Stimulated activated CD4-positive, alpha-beta T cell treated with anti-CD3 and anti-CD28 coated beads, TNF-alpha, amount 100 ng/mL, for 24 hours (primary cell): ENCODE results near the gene ANKRD52.
A peak's percentile ranks its signal among the peaks of the same experiment; 100 is the strongest.
"Not testable (repeated sequence)": the region's sequence is repeated elsewhere in the genome, so short reads cannot be mapped to it uniquely, and the experiment has no call there.

Experiments
- DNase-seq, 3 experiments: peaks; one replicate each; pipeline ENCODE4 v3.0.0-alpha.2; 2020; ENCODE audit warnings: low read depth in 3 of 3

The ANKRD52 gene

DNA sequence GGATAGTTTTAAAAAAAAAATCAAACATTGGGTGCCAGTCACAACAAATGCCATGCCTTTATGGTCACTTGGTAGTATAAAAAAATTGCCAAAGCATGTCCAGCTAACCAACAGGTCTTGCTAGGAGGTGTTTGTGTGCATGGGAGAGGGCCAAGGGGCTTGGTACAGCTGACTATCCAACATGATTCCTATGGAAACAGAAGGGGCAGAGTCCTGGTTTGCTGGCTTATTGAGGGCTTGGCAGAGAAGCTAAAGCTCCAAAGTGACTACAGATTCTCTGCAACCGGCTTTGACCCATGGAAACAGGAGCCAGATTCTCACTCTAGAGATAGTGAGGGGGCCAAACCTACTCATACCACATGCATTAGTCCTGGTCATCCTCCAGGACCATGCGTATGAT is 14.3 kb upstream of the ANKRD52 start:
- not testable (repeated sequence) for DNase-seq

DNA sequence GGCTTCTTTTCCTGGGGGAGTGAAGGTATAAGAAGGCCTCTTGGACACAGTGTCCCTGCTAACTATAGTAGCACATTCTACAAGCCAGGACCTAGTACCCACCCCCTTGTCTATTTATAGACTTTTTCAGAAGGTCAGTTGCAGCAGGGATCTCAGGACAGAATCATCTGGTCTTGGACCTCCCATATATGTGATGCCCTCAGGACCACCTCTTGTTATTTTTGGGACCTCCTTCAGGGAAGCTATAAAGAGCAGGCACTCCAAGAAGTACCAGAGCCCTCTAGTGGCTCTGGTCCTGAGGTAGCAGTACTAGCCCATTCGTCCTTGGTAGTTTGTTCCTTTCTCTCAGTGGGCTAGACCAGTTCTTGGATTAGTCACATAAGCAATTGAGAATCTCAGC is 12.8 kb upstream of the ANKRD52 start:
- no peak for DNase-seq

DNA sequence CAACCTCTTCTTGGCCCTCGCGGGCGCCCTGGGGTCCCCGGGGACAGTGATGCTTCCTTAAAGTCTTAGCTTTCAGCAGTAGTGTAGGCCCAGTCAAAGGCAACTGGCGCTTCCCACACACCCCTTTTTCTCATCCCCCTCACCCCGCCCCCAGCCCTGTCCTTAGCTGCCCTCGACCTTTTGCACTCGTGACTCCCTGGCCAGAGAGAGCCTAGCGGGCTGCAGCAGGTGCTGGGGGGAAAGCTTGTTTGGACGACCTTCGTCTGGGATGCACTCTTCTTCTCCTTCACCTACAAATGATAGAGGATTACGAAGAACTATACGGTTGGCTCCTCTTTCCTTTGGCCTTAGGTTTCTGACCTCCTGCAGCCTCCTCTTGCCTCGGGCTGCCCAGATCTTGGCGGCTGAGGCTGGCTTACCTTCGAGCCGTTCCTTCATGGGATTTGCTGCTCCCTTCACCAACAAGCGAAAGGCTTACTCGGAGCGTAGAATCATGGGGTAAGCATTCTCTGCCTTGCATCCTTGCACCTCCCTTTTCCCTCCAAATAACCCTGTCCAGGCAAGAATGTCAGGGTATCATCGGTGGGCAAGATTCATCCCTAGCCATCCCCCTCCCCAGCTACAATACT is 9.4 kb upstream of the ANKRD52 start:
- DNase-seq = peak in 1 of 3 experiments; percentile 4

DNA sequence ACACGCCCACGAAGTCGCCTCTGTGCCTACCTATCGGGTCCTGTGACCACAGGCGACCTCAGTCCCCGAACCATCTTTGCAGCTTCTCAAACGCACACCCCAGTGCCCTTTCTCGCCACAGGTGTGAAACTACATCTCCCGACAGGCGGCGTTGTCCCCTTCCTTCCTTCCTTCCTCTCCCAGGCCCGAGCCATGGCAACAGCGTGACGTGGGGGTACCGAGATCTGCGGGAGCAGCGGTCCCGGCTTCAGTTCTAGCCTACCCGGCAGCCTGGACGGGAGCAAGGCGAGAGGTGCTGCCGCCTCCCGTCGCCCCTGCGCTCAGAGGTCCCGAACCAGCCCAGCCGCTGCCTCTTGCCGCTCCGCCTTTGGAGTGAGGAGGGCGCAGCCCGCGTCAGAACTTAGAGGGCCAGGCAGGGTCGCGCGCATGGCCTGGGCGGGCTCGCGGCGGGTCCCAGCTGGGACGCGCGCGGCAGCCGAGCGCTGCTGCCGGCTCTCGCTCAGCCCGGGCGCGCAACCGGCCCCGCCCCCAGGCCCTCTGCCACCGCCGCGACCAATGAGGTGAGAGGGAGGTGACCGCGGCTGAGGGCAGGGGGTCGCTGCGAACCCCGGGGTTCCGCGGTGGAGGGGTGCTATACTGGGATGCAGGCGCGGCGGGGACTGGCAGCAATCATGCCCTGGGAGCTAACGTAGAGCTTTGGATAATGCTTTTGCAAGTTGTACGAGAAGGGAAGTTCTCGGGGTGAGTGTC is 8.7 kb upstream of the ANKRD52 start, which contains the start of gene COQ10A:
Gene COQ10A, plus strand, starts transcription at position 250 of the 750 bp plus-strand sequence. Its CDS starts 177 bp downstream, at position 427.
- peak; percentile 71 to 85 (median 78) for DNase-seq

DNA sequence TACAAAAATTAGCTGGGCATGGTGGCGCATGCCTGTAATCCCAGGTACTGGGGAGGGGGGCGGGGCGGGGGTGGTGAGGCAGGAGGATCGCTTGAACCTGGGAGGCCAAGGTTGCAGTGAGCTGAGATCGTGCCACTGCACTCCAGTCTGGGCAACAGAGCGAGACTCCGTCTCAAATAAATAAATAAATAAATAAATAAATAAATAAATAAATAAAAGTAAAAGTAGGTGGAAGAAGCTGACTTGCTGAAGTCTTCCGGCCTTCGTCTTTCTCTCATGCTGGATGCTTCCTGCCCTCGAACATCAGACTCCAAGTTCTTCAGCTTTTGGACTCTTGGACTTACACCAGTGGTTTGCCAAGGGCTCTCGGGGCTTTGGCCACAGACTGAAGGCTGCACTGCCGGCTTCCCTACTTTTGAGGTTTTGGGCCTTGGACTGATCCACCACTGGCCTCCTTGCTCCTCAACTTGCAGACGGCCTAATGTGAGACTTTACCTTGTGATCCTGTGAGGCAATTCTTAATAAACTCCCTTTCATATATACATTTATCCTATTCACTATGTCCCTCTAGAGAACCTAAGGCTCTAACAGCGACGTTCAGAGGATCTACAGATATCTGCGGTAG is 8.0 kb upstream of the ANKRD52 start:
- not testable (repeated sequence) for DNase-seq

DNA sequence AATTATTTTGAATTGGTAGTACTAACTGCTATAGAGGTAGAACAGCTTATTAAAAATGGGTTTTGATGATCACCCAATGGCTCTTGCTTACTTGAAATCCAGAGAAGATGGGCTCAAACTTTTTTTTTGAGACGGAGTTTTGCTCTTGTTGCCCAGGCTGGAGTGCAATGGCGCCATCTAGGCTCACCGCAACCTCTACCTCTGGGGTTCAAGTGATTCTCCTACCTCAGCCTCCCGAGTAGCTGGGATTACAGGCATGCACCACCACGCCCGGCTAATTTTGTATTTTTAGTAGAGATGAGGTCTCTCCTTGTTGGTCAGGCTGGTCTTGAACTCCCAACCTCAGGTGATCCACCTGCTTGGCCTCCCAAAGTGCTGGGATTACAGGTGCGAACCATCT is 4.8 kb upstream of the ANKRD52 start:
- not testable (repeated sequence) for DNase-seq

DNA sequence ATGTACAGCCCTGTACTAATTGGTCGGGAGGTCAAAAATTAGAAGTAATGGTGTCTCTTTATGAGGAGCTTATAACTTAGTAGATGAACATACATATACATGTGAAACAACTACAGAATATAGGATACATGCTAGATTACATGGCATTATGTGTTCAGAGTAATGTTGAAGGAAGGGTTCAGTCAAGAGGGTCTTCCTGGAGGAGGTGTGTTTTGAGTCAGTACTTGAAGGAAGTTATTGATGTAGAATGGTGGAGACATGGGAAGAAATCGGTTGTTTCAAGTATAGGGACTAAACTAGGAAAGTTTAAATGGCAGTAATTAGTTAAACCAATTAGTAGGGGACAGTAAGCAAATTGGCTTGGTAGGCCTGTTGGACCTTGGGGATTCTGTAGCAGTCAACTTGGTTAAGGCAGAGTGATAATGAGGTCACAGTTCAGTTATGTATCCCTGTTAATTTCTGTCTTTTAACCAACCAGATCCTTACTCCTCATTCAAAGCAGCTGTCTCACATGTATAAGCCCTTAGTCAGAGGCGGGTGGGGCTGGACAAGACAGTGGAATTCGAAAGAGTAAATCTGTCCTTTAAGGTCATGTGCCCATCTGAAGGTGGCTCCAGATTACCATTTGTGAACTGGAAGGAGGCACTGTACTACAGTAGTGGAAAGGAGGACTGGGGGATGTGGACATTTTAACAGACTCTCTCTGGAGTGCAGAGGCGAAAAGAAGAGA is 3.5 kb upstream of the ANKRD52 start:
- DNase-seq = no peak

- DNase-seq = no peak
Measured at GRCh38 chr12:56260921-56261320, 2.7 kb upstream of the ANKRD52 start.

DNA sequence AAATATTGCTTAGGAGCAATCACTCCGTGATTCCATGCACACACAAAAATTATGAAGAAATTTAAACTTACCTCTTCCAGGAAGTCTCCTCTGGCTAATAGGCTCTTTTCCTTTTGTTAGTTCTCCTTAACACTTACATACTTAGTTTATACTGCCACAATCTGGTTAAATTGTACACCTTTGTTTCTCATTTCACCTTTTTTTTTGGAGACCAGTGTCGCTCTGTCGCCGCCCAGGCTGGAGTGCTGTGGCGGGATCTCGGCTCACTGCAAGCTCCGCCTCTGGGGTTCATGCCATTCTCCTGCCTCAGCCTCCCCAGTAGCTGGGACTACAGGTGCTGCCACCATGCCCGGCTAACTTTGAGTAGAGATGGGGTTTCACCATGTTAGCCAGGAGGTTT is 2.2 kb upstream of the ANKRD52 start:
- DNase-seq = no peak

DNA sequence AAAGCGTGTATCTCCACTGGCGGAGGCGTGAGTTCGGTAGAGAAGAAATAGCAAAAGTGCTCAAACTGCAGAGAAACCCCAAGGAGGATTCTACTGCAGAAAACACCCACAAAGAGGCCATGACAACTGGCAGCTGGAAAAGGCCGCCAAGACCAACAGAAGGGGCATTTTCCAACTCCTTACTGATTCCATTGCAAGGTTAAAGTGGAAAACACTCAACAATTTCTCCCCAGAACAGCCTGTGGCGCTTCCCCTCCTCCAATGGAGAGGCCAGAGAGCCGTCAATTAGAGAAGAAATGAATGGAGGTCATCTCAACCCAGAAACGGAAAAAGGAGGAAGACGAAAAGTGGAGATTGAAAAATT is 618 bp upstream of the ANKRD52 start:
- DNase-seq = no peak

DNA sequence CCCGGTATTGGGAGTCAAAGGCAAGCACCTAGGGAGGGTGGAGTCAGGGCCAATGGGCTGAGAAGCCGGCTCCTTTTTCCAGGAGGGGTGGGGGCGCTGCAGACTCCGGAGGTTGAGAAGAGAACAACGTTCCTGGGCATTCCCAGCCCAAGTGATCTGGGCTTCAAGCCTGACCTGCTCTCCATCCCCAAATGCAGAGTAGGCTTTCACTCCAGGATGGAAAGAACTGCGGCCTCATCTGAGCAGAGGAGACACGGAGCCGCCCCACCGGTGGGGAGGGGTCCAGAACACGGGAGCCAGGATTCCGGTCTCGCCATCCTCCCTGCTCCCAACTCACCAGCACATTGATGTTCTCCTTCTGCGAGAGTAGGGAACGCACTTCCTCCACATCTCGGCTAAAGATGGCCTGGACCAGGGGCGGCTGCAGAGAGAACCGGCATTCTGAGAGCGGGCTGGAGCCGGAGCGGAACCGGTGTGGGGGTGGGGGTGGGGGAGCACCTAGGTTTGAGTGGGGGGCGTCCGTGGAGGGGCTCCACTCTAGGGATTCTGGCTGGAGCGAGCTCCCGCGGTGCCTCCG is 605 bp downstream of the ANKRD52 start:
- peak in 1 of 3 experiments; percentile 14 for DNase-seq

DNA sequence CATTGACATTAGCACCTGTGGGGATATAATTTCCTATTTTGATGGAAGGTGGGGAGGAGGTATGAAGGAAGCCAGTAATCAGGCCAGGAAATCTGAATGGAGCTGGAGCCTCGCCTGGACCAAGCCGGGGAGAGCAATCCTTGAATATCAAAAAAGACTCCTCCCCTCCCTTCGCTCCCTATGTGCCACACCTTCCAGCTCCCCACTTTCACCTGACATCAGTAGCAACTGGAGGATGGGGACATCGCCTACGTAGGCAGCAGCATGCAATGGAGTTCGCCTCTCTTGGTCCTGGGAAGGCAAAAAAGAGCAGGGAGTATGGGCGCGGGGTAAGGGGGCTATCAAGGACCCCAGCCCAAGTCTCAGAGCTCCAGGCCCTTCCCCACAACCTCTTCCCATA is 1.1 kb downstream of the ANKRD52 start:
- no peak for DNase-seq

- no peak for DNase-seq
Measured at GRCh38 chr12:56256326-56256960, 1.7 kb downstream of the ANKRD52 start.

- DNase-seq = no peak
Measured at GRCh38 chr12:56255671-56256070, 2.5 kb downstream of the ANKRD52 start.

DNA sequence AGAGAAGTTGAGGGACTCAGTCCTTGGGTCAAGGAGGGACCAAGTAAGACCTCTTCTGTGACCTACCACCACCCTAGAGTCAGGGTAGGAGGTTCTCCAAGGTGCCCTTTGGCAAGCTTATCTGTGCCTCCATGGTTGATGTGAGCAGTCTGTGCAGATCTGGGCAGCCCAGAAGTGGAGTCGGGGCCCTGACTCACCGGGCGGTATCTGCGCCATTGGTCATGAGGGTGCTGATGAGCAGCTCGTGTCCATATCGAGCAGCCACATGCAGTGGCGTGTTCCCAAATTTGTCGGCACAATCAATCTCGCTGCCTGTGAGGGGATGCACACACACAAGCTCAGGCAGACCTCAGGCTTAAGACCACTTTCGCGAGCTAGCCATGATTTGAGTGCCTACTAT is 5.1 kb downstream of the ANKRD52 start:
- DNase-seq = no peak

DNA sequence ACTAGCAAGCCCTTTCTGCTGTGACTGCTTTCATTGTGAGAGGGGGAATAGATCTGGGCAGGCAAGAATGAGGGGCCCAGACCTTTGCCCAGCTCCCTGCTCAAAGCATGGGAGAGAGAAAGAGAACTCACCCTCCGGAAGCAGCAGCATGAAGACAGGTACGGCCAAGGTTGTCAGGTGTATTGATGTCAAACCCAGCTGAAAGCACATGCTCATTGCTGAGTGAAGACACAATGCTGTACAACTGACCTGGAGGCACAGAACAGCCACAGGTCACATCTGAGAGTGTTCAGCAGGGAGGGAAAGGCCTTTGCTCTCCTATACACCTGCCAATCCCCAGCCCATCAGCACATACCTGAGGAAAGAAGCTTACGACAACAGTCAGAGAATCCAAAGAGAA is 5.5 kb downstream of the ANKRD52 start:
- no peak for DNase-seq

GRCh38 chr12:56248711-56249110 is 9.5 kb downstream of the ANKRD52 start:
- DNase-seq = no peak

GRCh38 chr12:56247923-56248322 is 10.3 kb downstream of the ANKRD52 start:
- DNase-seq = no peak

DNA sequence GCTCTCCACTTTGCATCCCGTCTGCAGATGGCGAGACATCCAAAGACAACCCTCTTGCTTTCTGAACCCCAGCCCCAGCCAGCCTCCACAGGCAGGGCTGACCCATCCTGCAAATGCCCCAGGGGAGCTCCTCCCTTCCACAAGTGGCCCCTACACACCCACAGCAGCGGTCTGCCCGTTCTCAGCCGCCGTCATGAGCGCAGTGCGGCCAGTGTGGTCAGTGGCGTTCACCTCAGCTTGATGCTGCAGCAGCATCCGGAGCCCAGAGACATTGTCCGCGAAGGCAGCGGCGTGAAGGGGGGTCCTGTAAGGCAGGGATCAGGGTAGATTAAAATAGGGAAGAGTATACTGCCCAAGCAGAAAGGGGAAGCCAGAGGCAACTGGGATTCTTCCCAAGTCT is 13.7 kb downstream of the ANKRD52 start:
- DNase-seq = no peak

DNA sequence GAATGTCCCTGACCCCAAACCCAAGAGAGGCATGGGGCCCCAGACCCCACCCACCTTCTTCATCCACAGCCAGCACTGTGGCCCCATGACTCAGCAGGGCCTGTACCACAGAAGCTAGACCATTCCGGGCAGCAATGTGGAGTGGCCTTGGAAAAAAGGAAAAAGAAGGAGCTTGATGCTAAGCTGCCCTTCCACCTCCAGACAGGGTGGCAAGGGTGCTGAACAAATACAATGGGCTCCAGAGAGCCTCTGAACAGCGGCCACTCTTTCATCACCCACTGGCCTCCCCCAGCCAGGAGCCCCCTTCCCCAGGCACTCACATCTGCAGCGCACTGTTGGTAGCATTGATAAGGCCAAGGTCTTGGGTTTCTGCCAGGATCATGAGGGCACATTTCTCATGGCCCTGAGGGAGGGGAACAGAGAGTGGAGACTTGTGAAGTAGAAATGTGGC is 14.4 kb downstream of the ANKRD52 start:
- DNase-seq = no peak

DNA sequence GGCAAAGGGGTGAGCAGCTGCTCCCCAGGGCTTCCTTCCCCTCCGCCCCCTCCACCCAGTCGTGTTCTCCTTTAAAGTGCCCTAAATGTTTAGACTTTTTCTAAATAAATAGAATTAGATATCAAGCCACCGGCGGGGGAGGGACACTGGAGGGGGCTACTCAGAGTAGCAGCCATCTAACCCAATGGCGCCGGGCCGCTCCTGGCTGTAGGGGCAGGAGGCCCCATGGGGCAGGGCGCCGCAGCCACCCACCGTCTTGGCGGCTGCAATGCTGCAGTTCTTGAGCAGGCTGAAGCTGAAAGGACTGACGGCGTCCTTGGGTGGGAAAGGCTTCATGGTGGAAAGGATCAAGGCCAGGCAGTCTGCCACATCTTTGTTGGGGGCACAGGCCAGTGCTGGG is 15.2 kb downstream of the ANKRD52 start:
- DNase-seq = no peak
